Keratinocyte (primary cell): ENCODE results near the gene STAB2. TPM values are rescaled to one million over a fixed set of nuclear protein-coding genes. Genes with fewer than 3 reads are reported as not detected.

Source experiments
- DNase-seq: peaks from one replicate; pipeline ENCODE4 v3.0.0-alpha.2; 2011; ENCODE audit warnings: low read depth, missing footprints, low spot score
- FAIRE-seq: peaks from 2 replicates; lab custom pipeline; 2011; peaks lifted over from hg19 to GRCh38; lab: Jason Lieb, UNC
- H2AFZ ChIP-seq: 2 replicates; pipeline ENCODE4 v1.6.0; 2012; ENCODE audit warnings: low read length, control low read depth, inconsistent platforms; ENCODE audit not compliant: control insufficient read depth
- H3K27ac ChIP-seq: 2 replicates; pipeline ENCODE4 v1.5.1; 2011; ENCODE audit warnings: low read length; ENCODE audit not compliant: control insufficient read depth, insufficient read depth
- H3K27me3 ChIP-seq: 3 replicates; pipeline ENCODE4 v1.6.0; 2011; ENCODE audit warnings: low read length; ENCODE audit not compliant: control insufficient read depth, insufficient read depth; ENCODE audit errors: extremely low read depth
- H3K36me3 ChIP-seq, 2 experiments: 2 replicates in 1 of 2; 3 replicates in 1 of 2; pipeline ENCODE4 v1.5.1; 2011; ENCODE audit warnings: low read length in 2 of 2, mild to moderate bottlenecking in 1 of 2; ENCODE audit not compliant: control insufficient read depth in 2 of 2, insufficient read depth in 2 of 2; ENCODE audit errors: extremely low read depth in 1 of 2
- H3K4me1 ChIP-seq: 3 replicates; pipeline ENCODE4 v1.5.1; 2011; ENCODE audit warnings: low read length; ENCODE audit not compliant: control insufficient read depth, insufficient read depth; ENCODE audit errors: extremely low read depth
- H3K4me2 ChIP-seq: 3 replicates; pipeline ENCODE4 v1.6.0; 2011; ENCODE audit warnings: low read depth, low read length; ENCODE audit not compliant: control insufficient read depth, insufficient read depth; ENCODE audit errors: extremely low read depth
- H3K4me3 ChIP-seq, 3 experiments: fragments of 200-600 bp in 1 of 3; sonication (generic) in 1 of 3; 2 replicates in 2 of 3; 3 replicates in 1 of 3; pipeline ENCODE4 v1.5.1; 2011 to 2016; ENCODE audit warnings: low read length in 3 of 3, mild to moderate bottlenecking in 3 of 3, control low read depth in 2 of 3, inconsistent platforms in 1 of 3, low read depth in 1 of 3, mixed read lengths in 1 of 3, mixed run types in 1 of 3, moderate library complexity in 1 of 3; ENCODE audit not compliant: control insufficient read depth in 2 of 3, insufficient read depth in 2 of 3; ENCODE audit errors: extremely low read depth in 1 of 3
- H3K79me2 ChIP-seq: 2 replicates; pipeline ENCODE4 v1.6.0; 2012; ENCODE audit warnings: low read length; ENCODE audit not compliant: control insufficient read depth, insufficient read depth
- H3K9ac ChIP-seq: 3 replicates; pipeline ENCODE4 v1.6.0; 2011; ENCODE audit warnings: low read length; ENCODE audit not compliant: control insufficient read depth, insufficient read depth; ENCODE audit errors: extremely low read depth
- H3K9me1 ChIP-seq: 3 replicates; pipeline ENCODE4 v1.6.0; 2011; ENCODE audit warnings: low read length; ENCODE audit not compliant: control insufficient read depth, insufficient read depth; ENCODE audit errors: extremely low read depth
- H3K9me3 ChIP-seq: 2 replicates; pipeline ENCODE4 v1.5.1; 2012; ENCODE audit warnings: low read depth, low read length; ENCODE audit not compliant: control insufficient read depth
- H4K20me1 ChIP-seq: 3 replicates; pipeline ENCODE4 v1.6.0; 2011; ENCODE audit warnings: low read length; ENCODE audit not compliant: control insufficient read depth, insufficient read depth; ENCODE audit errors: extremely low read depth
- CTCF ChIP-seq, 3 experiments: IDR thresholded peaks in 1 of 3; conservative IDR thresholded peaks in 1 of 3; optimal IDR thresholded peaks in 1 of 3; 2 replicates in 2 of 3; 3 replicates in 1 of 3; pipeline versions ENCODE3 to v1.5.1; 2011; ENCODE audit warnings: low read length in 3 of 3, mild to moderate bottlenecking in 3 of 3, moderate library complexity in 2 of 3, control low read depth in 1 of 3, inconsistent platforms in 1 of 3; ENCODE audit not compliant: insufficient read depth in 2 of 3; ENCODE audit errors: extremely low read depth in 1 of 3
- EZH2 ChIP-seq: IDR thresholded peaks from one replicate; pipeline ENCODE4 v1.6.1; 2012; ENCODE audit warnings: inconsistent platforms, mild to moderate bottlenecking, low read length, moderate library complexity
- dilution Hi-C: fragments of 300-500 bp; cut with MboI; formaldehyde crosslinking; loops from one replicate; pipeline ENCODE4 v1.7.0; 2020; ENCODE audit warnings: low sequenced_read_pairs; ENCODE audit not compliant: extremely low pct_ligation_motif_present
- polyA plus RNA-seq, 5 experiments: library from polyadenylated mRNA; depleted of rRNA in 3 of 5; stranded (reverse) in 3 of 5; stranded (forward) in 1 of 5; unstranded in 1 of 5; fragments of >200 nt; gene quantifications; 1 replicate in 1 of 5; 2 replicates in 3 of 5; 3 replicates in 1 of 5; pipeline versions ENCODE4 v1.2.1 to v1.2.3, GENCODE V29; 2011 to 2012; ENCODE audit warnings: missing spikeins in 2 of 5, low read depth in 1 of 5, low replicate concordance in 1 of 5

Gene STAB2
- polyA plus RNA-seq, 1 donor (not counting 4 experiments of a cell fraction or from before 2014, with no cell fraction given) = not detected

DNA sequence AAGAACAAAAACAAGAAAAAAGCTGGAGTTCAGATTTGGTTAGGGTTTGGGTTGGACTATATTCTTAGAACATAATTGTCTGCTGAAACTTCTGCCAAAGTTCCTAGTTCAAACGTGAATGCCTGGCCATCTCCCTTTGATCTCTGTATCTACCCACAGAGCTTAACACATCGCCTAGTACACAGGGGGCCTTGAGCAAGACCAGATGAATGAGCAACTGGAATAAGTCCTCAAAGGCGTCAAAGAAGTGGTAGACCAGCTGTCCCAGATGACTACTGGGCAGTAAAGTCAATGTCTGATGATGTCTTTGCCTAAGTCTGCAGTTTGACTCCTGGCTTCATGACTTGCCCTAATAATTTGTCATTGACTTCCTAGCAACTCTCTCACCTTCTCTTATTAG, 13.9 kb upstream of the STAB2 start:
- Histone ChIP-seq H3K4me2 (no peak overlapping the region), H3K9me1 (no peaks in the 10 kb centered on the region), H3K9me3 (no peaks in the 10 kb centered on the region), H3K4me3 (no peak overlapping the region), H3K27me3 (no peaks in the 10 kb centered on the region), H3K4me1 (peaks cover 10% of the 10 kb centered on the region), H3K36me3 (no peaks in the 10 kb centered on the region), H2AFZ (no peak overlapping the region), H3K9ac (no peak overlapping the region), H3K27ac (no peak overlapping the region), H3K79me2 (no peaks in the 10 kb centered on the region), H4K20me1 (no peaks in the 10 kb centered on the region)
- TF ChIP-seq CTCF (optimal IDR thresholded peaks at IDR 0.05 in 1 of 3, IDR thresholded peaks at IDR 0.05 in 1 of 3, conservative IDR thresholded peaks at IDR 0.05 in 1 of 3; ENCODE audit: extremely low read depth in 1 of 3, insufficient read depth in 2 of 3, low read length in 3 of 3) (no peak), EZH2 (no peak)
- dilution Hi-C loops = no loop called here
- no peak for DNase-seq
- FAIRE-seq = no peak

GRCh38 chr12:103578926-103579325, 8.1 kb upstream of the STAB2 start:
- Histone ChIP-seq H3K4me2 (no peak overlapping the region), H3K4me1 (peaks cover 30% of the 10 kb centered on the region), H3K9me3 (no peaks in the 10 kb centered on the region), H3K9ac (no peak overlapping the region), H3K79me2 (no peaks in the 10 kb centered on the region), H2AFZ (no peak overlapping the region), H3K27ac (no peak overlapping the region), H3K27me3 (no peaks in the 10 kb centered on the region), H3K9me1 (no peaks in the 10 kb centered on the region), H3K4me3 (no peak overlapping the region), H4K20me1 (no peaks in the 10 kb centered on the region), H3K36me3 (no peaks in the 10 kb centered on the region)
- TF ChIP-seq EZH2 = no peak
- no peak for TF ChIP-seq CTCF (optimal IDR thresholded peaks at IDR 0.05 in 1 of 3, IDR thresholded peaks at IDR 0.05 in 1 of 3, conservative IDR thresholded peaks at IDR 0.05 in 1 of 3; ENCODE audit: extremely low read depth in 1 of 3, insufficient read depth in 2 of 3, low read length in 3 of 3)
- DNase-seq = no peak
- dilution Hi-C loops = no loop called here
- FAIRE-seq = no peak
